ENCODE results near the gene PILRA.

DNA sequence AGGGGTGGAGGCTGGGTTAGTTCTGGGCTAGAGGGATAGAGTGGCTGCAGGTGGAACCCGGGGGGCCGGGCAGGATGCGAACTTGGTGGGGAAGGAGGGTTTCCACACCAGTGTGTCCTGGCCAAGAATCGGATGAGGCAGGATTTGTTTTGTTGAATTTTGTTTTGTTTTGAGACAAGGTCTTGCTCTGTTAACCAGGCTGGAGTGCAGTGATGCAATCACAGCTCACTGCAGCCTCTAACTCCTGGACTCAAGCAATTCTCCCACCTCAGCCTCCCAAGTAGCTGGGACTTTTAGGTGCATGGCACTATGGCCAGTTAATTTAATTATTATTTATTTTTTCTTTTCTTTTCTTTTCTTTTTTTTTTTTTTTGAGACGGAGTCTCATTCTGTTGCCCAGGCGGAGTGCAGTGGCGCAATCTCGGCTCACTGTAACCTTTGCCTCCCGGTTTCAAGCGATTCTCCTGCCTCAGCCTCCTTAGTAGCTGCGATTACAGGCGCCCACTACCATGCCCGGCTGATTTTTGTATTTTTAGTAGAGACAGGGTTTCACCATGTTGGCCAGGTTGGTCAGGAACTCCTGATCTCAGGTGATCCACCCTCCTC is 76.0 kb downstream of the PILRA start:
- TF ChIP-seq, protein P1, sequence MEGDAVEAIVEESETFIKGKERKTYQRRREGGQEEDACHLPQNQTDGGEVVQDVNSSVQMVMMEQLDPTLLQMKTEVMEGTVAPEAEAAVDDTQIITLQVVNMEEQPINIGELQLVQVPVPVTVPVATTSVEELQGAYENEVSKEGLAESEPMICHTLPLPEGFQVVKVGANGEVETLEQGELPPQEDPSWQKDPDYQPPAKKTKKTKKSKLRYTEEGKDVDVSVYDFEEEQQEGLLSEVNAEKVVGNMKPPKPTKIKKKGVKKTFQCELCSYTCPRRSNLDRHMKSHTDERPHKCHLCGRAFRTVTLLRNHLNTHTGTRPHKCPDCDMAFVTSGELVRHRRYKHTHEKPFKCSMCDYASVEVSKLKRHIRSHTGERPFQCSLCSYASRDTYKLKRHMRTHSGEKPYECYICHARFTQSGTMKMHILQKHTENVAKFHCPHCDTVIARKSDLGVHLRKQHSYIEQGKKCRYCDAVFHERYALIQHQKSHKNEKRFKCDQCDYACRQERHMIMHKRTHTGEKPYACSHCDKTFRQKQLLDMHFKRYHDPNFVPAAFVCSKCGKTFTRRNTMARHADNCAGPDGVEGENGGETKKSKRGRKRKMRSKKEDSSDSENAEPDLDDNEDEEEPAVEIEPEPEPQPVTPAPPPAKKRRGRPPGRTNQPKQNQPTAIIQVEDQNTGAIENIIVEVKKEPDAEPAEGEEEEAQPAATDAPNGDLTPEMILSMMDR (IDR thresholded peaks at IDR 0.05), result no peak
- TF ChIP-seq POLR2A (IDR thresholded peaks at IDR 0.05) (no peak), EP300 (IDR thresholded peaks at IDR 0.05) (no peak), POLR2AphosphoS5 (IDR thresholded peaks at IDR 0.05) (no peak)

All from gastroesophageal sphincter (tissue), 3 donors.